Parathyroid adenoma (tissue), 2 donors: ENCODE data around the gene LTBP1.

Experiments
- H2AFZ ChIP-seq: fragments of 300-600 bp; sonication (generic); one replicate; pipeline ENCODE4 v1.7.0; 2017; ENCODE audit warnings: antibody characterized with exemption, mild to moderate bottlenecking
- H3K27ac ChIP-seq: fragments of 300-600 bp; sonication (generic); one replicate; pipeline ENCODE4 v1.7.0; 2017
- H3K27me3 ChIP-seq: fragments of 300-600 bp; sonication (generic); one replicate; pipeline ENCODE4 v1.7.0; 2017; ENCODE audit warnings: low read length; ENCODE audit not compliant: control insufficient read depth, insufficient read depth
- H3K36me3 ChIP-seq: fragments of 300-600 bp; sonication (generic); one replicate; pipeline ENCODE4 v1.7.0; 2017; ENCODE audit warnings: low read length; ENCODE audit not compliant: control insufficient read depth, insufficient read depth
- H3K4me1 ChIP-seq: fragments of 300-600 bp; sonication (generic); one replicate; pipeline ENCODE4 v1.7.0; 2017; ENCODE audit warnings: control low read depth
- H3K4me2 ChIP-seq: fragments of 300-600 bp; sonication (generic); one replicate; pipeline ENCODE4 v1.7.0; 2017; ENCODE audit warnings: low read length
- H3K4me3 ChIP-seq: fragments of 300-600 bp; sonication (generic); one replicate; pipeline ENCODE4 v1.7.0; 2017; ENCODE audit warnings: low read depth, low read length
- H3K79me2 ChIP-seq: fragments of 300-600 bp; sonication (generic); one replicate; pipeline ENCODE4 v1.7.0; 2017; ENCODE audit warnings: control low read depth
- H3K9ac ChIP-seq: fragments of 300-600 bp; sonication (generic); one replicate; pipeline ENCODE4 v1.7.0; 2017; ENCODE audit warnings: mild to moderate bottlenecking
- H3K9me3 ChIP-seq: fragments of 300-600 bp; sonication (generic); one replicate; pipeline ENCODE4 v1.7.0; 2017; ENCODE audit warnings: low read length; ENCODE audit not compliant: control insufficient read depth
- CTCF ChIP-seq: fragments of 300-600 bp; sonication (generic); IDR thresholded peaks from one replicate; pipeline ENCODE4 v1.7.0; 2017; ENCODE audit warnings: antibody characterized with exemption, mild to moderate bottlenecking
- donor health status: primary hyperparathyroidism.

Gene LTBP1

GRCh38 chr2:33040541-33040940 lies 93.8 kb downstream of the LTBP1 start:
- no peak overlapping the region for H2AFZ ChIP-seq
- no peaks in the 10 kb centered on the region for H3K36me3 ChIP-seq
- no peaks in the 10 kb centered on the region for H3K79me2 ChIP-seq
- H3K27ac ChIP-seq = no peak overlapping the region
- no peaks in the 10 kb centered on the region for H3K9me3 ChIP-seq
- H3K4me3 ChIP-seq = no peak overlapping the region
- no peaks in the 10 kb centered on the region for H3K27me3 ChIP-seq
- no peak overlapping the region for H3K9ac ChIP-seq
- H3K4me2 ChIP-seq = no peak overlapping the region
- no peaks in the 10 kb centered on the region for H3K4me1 ChIP-seq
- no peak for TF ChIP-seq CTCF

GRCh38 chr2:33042265-33042664 lies 95.5 kb downstream of the LTBP1 start:
- H3K4me3 ChIP-seq = no peak overlapping the region
- no peaks in the 10 kb centered on the region for H3K9me3 ChIP-seq

GRCh38 chr2:33042819-33043218 lies 96.1 kb downstream of the LTBP1 start:
- no peak overlapping the region for H3K4me3 ChIP-seq
- H3K27me3 ChIP-seq = no peaks in the 10 kb centered on the region
- H3K36me3 ChIP-seq = no peaks in the 10 kb centered on the region
- no peak overlapping the region for H3K4me2 ChIP-seq
- H3K27ac ChIP-seq = no peak overlapping the region
- H3K9ac ChIP-seq = no peak overlapping the region
- no peak for TF ChIP-seq CTCF
- H2AFZ ChIP-seq = no peak overlapping the region
- H3K79me2 ChIP-seq = no peaks in the 10 kb centered on the region
- no peaks in the 10 kb centered on the region for H3K4me1 ChIP-seq
- no peaks in the 10 kb centered on the region for H3K9me3 ChIP-seq

More at GRCh38 chr2:33042265-33042664, 95.5 kb downstream of the LTBP1 start:
- Histone ChIP-seq H3K36me3 (no peaks in the 10 kb centered on the region), H3K27me3 (no peaks in the 10 kb centered on the region), H3K4me2 (no peak overlapping the region), H2AFZ (no peak overlapping the region), H3K4me1 (no peaks in the 10 kb centered on the region), H3K79me2 (no peaks in the 10 kb centered on the region), H3K27ac (no peak overlapping the region), H3K9ac (no peak overlapping the region)
- no peak for TF ChIP-seq CTCF

- no peaks in the 10 kb centered on the region for H3K27me3 ChIP-seq
- no peak overlapping the region for H3K4me3 ChIP-seq
- no peaks in the 10 kb centered on the region for H3K79me2 ChIP-seq
- H3K36me3 ChIP-seq = no peaks in the 10 kb centered on the region
- no peak for TF ChIP-seq CTCF
- H2AFZ ChIP-seq = no peak overlapping the region
- H3K9ac ChIP-seq = no peak overlapping the region
- no peaks in the 10 kb centered on the region for H3K4me1 ChIP-seq
- no peak overlapping the region for H3K27ac ChIP-seq
- H3K9me3 ChIP-seq = no peaks in the 10 kb centered on the region
- no peak overlapping the region for H3K4me2 ChIP-seq
Measured at GRCh38 chr2:33047939-33048338, 101.2 kb downstream of the LTBP1 start.

GRCh38 chr2:33051586-33052360 lies 105.0 kb downstream of the LTBP1 start:
- Histone ChIP-seq H3K36me3 (no peaks in the 10 kb centered on the region), H3K27me3 (no peaks in the 10 kb centered on the region), H3K4me1 (no peaks in the 10 kb centered on the region), H3K27ac (no peak overlapping the region), H3K4me3 (no peak overlapping the region), H3K9me3 (no peaks in the 10 kb centered on the region), H3K79me2 (no peaks in the 10 kb centered on the region), H2AFZ (no peak overlapping the region), H3K4me2 (no peak overlapping the region), H3K9ac (no peak overlapping the region)
- TF ChIP-seq CTCF = no peak
